Left lobe of liver (tissue), 2 donors: ENCODE results near the gene NKD2. TPM values are rescaled to one million over a fixed set of nuclear protein-coding genes. Genes with fewer than 3 reads are reported as not detected.
"Not testable (repeated sequence)": the region's sequence is repeated elsewhere in the genome, so short reads cannot be mapped to it uniquely, and the experiment has no call there.

Source experiments
- ATAC-seq: fragments of 200-7000 bp; cut with Tn5 transposase; one replicate; pipeline ENCODE4 v1.9.1; 2020; ENCODE audit warnings: mild to moderate bottlenecking, moderate library complexity
- DNase-seq: peaks from one replicate; pipeline ENCODE4 v3.0.0-alpha.2; 2020; ENCODE audit warnings: low spot score
- total RNA-seq: library from RNA; stranded (reverse); gene quantifications from one replicate; pipeline ENCODE4 v1.2.1, GENCODE V29; 2021
- donor health status: DM: no; HTN: no; CAD: no; lungs with moderate emphysema.
- donor health status: DM: no; HTN: yes; CAD: no.

The NKD2 gene
- total RNA-seq, 1 donor from 2014 or later: 1.6 TPM

DNA sequence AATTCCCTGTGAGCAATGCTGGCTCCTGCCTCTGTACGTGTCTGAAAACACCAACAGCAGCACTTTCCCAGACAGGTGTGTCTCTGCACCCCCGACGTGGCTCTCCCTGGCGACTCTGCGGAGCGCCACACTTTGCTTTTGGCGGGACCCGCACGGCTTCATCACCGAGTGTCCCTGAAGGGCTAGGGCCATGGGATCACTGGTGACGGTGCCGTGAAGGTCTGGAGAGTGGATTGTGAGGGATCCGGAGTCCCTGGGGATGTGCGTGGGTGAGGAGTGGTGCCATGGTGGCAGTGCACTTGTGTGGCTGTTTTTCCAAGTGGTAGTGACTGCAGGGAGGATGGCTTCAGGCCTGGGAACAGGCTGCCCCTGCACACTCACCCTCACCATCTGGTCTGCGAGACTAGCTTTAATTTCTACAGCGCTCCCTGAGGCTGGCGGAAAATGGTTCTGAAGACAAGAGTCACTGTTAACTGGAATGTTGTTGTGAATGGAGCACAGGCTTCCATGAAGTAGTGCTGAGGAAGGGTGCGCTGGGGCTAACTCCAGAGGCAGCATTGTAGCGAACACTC, 3.2 kb downstream of the NKD2 start:
- DNase-seq (peak; percentile 41), ATAC-seq (no peak)

DNA sequence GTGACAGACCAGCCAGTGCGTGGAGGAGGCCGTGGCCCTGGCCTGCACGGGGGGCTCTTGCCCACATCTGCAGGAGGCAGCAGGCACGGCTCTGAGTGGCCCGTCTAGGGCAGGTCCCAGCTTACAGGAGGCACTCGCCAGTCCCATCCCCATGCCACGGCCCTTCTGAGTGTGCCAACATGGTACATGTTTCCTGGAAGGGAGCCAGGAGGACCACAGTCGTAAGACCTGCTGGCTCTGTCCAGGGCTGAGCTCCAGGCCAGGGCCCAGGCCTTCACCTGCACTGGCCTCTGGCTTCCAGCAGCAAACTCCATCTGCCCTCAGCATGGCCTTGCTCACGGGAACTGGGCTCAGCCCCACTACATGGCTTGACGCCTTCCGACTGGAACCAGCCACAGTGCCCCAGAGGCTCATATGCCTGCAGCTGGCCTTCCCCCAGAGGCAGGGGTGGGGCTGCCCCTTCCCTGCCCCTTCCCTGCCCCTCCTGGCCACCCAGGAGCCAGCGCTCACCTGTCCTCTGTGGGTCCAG, 3.8 kb downstream of the NKD2 start:
- ATAC-seq (no peak), DNase-seq (no peak)

DNA sequence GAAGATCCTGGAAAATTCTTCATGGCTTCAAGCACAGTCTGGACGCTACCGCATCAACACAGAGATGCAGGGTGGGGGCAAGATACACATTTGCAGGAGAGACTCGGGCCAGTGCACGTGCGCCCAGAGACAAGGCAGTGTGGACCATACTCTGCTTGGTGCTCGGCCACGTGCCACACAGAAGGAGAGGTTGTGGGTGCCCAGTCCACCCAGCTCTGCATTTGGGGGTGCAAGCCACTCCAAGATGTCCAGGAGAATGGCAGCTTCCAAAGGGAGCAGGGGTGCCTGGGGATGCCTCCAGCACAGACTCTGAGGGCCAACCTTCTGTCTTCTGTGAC, 4.3 kb downstream of the NKD2 start:
- no peak for DNase-seq

DNA sequence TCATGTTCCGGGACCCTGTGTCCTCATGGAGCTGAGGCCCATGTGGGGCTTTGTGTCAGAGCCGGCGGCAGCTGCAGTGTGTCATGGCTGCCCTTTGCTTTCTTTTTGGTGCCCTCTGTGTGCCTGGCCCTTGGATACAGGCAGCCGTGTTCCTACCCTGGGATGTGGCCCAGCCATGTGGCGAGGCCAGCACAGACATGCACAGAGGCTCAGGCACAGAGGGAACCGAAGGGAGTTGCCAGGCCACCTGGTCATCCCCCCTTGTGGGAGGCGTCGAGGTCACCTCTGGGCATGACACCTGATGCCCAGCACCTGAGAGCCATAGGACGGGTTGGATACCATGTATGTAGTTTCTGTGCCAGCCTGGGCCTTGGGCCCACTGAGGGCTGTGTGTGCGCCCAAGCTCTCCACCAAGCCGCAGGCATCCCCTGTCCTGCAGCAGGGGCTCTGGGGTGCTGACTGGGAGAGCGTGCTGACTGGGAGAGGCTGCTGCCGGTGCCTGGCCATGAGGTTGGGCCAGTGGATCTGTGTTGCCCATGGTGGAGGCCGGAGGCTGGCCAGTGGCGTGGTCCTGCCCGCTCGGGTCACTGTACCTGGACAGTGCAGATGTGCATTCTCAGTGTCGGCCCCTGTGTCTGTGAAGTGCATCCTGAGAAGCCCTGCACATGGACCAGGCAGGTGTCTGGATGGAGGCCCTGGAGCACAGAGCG, 4.8 kb downstream of the NKD2 start:
- ATAC-seq: no peak
- no peak for DNase-seq

More for the DNA sequence above, 4.3 kb downstream of the NKD2 start:
- no peak for ATAC-seq

DNA sequence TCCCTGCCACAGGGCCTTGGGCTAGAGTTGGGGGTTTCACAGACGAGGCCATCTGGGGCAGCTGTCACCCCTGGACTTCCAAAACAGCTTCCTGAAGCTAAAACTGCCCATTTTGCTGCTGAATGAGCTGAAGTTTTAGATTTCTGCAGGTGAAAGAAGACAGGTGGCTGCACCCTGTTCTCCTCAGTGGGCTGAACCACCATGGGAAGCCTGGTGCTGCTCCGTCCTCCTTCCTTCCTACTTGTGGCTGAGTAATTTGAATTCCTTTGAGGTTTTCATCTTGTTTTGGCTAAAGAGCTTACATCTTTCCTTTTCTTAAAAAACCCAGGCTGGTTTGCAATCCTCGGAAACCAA, 5.3 kb downstream of the NKD2 start:
- ATAC-seq: no peak
- no peak for DNase-seq

DNA sequence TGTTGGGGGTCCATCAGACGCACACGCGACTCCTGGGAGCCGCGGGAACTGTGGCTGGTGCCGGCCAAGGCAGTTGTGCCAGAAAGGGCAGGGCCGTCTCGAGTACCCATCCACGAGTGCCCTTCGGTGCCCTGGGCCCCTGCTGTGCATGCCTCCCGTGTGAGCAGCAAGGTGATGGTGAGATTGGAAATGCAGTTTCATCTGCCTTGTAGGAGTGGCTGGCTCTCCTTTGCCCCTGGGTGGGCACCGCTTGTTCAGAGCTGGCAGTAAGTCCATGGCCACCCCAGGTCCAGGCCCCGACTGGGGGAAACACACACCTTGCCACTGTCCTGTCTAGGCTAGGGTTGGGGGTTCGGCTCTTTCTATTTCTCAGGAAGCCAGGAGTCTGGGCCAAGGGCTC, 5.7 kb downstream of the NKD2 start:
- ATAC-seq: no peak
- no peak for DNase-seq

- ATAC-seq (no peak), DNase-seq (no peak)
These were observed 6.2 kb downstream of the NKD2 start for GRCh38 chr5:1014781-1015221.

GRCh38 chr5:1015507-1015906, 6.9 kb downstream of the NKD2 start:
- no peak for ATAC-seq
- no peak for DNase-seq

DNA sequence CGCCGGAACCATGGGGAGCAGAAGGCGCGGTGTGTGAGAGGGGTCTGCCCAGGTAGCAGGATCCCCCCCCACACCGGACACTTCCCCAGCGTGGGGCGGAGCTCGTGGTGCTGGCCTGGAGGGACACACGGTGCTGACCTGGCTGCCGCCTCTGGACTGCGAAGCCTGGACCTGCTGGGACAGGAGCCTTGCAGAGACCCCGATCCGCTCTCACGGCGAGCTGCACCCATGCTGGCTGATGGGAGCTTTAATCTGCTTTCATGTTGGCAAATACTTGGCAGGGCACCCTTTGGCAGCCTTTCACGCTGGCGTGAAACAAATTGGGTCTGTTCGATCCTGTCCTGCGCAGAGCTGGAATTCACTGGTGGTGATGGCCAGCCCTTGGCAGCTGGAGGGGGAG, 7.4 kb downstream of the NKD2 start:
- DNase-seq: peak; percentile 89
- ATAC-seq: peak; percentile 85

GRCh38 chr5:1016476-1016875, 7.9 kb downstream of the NKD2 start:
- ATAC-seq (no peak), DNase-seq (no peak)

DNA sequence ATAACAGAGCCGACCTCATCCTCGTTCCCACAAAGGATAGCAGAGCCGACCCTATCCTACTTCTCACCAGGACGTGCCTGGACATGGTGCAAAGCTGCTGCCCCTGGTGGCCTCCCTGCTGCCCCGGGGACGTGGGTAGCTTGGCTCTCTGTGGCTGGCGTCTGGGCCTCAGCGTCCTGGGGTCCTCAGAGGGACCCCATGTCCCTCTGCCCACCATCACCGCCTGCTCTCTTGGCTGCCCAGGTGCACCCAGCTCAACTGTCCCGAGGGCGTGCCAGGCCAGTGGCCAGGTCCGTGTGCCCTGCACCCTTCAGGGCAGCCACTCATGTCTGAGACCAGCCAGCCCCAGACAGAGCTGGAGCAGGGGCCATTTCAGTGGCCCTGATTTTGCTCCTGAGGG, 8.5 kb downstream of the NKD2 start:
- ATAC-seq (no peak), DNase-seq (no peak)

- ATAC-seq (no peak), DNase-seq (no peak)
These were observed 9.3 kb downstream of the NKD2 start for GRCh38 chr5:1017691-1018455.

GRCh38 chr5:1018596-1018995, 10.0 kb downstream of the NKD2 start:
- DNase-seq: no peak
- no peak for ATAC-seq

GRCh38 chr5:1019001-1019905, 10.7 kb downstream of the NKD2 start:
- ATAC-seq: no peak

GRCh38 chr5:1020452-1020961, 11.9 kb downstream of the NKD2 start:
- no peak for DNase-seq
- no peak for ATAC-seq

More at GRCh38 chr5:1019001-1019905, 10.7 kb downstream of the NKD2 start:
- DNase-seq: no peak

- no peak for DNase-seq
- ATAC-seq: no peak
These were observed 12.8 kb downstream of the NKD2 start for GRCh38 chr5:1021136-1021968.

DNA sequence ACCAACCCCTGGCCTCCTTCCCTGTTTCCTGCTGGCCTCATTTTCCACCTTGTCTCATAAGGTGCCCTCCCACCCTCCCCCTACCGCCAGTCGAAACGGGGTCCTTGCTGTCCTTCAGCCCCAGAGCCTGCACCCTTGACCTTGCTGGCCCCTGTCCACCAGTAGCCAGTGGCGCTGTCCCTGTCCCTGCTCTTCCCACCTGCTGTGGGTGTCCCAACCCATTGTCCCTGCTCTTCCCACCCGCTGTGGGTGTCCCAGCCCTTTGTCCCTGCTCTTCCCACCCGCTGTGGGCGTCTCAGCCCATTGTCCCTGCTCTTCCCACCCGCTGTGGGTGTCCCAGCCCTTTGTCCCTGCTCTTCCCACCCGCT, 13.4 kb downstream of the NKD2 start:
- not testable (repeated sequence) for DNase-seq

DNA sequence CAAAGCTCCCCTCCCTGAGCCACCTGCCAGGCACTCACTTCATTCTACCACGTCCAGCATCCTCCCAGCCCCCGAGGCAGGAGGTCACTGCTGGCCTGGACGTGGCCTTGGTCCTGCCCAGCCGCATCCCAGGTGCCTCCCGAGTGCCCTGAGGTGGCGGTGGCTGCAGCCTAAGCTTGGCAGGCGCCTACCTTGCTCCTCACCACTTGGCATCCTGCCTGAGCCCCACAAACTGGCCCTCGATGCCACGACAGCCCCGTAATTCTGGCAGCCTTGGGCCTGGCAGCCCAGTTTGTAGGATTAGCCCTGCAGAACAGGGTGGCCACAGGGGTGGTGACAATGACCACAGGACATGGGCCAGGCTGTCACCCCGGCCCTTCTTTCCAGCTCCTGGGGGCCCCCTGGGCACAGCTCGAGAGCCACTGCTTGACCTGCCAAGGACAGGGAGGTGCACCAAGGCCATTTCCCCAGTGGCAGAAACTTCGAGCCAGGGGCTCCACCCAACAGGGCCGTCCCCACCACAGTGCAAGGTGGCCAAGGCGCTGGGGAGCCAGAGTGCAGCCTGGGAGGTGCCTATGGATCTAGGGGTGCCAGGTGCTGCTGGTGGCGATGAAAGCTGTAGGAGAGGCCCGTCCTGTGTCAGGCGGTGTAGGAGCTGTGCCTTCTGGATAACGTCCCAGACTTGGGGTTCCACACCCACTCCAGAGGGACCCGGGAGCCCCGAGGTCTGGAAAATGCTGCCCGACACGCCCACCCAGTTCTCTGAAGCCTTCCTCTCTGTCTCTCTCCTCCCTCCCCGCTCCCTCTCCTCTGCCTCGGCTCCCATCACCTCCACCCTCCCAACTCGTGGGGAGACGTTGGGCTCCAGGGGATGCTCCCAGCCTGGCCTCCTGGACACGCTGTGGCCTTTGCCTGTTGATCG, 18.4 kb downstream of the NKD2 start:
- no peak for DNase-seq
- ATAC-seq: no peak

More for the DNA sequence above, 13.4 kb downstream of the NKD2 start:
- not testable (repeated sequence) for ATAC-seq
